ENCODE data around the gene NADSYN1.

The NADSYN1 gene

GRCh38 chr11:71474141-71474770 lies 21.3 kb downstream of the NADSYN1 start:
- DNase-seq: no peak

- no peak for DNase-seq
These were observed 21.9 kb downstream of the NADSYN1 start for GRCh38 chr11:71474771-71475483.

GRCh38 chr11:71476031-71476430 lies 23.0 kb downstream of the NADSYN1 start:
- no peak for DNase-seq

- DNase-seq: no peak
These were observed 24.1 kb downstream of the NADSYN1 start for GRCh38 chr11:71476926-71477640.

- no peak for DNase-seq
These were observed 24.9 kb downstream of the NADSYN1 start for GRCh38 chr11:71477641-71478527.

- no peak for DNase-seq
These were observed 25.5 kb downstream of the NADSYN1 start for GRCh38 chr11:71478528-71478840.

- DNase-seq: no peak
These were observed 28.3 kb downstream of the NADSYN1 start for GRCh38 chr11:71481101-71481960.

- DNase-seq: no peak
These were observed 29.2 kb downstream of the NADSYN1 start for GRCh38 chr11:71482216-71482615.

- no peak for DNase-seq
These were observed 29.9 kb downstream of the NADSYN1 start for GRCh38 chr11:71482746-71483364.

GRCh38 chr11:71483692-71484091 lies 30.7 kb downstream of the NADSYN1 start:
- no peak for DNase-seq

- no peak for DNase-seq
These were observed 31.5 kb downstream of the NADSYN1 start for GRCh38 chr11:71484248-71485062.

- no peak for DNase-seq
These were observed 32.0 kb downstream of the NADSYN1 start for GRCh38 chr11:71485063-71485399.

- no peak for DNase-seq
These were observed 32.5 kb downstream of the NADSYN1 start for GRCh38 chr11:71485466-71485865.

- no peak for DNase-seq
These were observed 33.3 kb downstream of the NADSYN1 start for GRCh38 chr11:71486320-71486719.

GRCh38 chr11:71488681-71489270 lies 35.8 kb downstream of the NADSYN1 start:
- DNase-seq: no peak

- no peak for DNase-seq
These were observed 36.5 kb downstream of the NADSYN1 start for GRCh38 chr11:71489311-71490043.

- no peak for DNase-seq
These were observed 37.2 kb downstream of the NADSYN1 start for GRCh38 chr11:71490044-71490730.

GRCh38 chr11:71490731-71491390 lies 37.9 kb downstream of the NADSYN1 start:
- DNase-seq: no peak

GRCh38 chr11:71491531-71491930 lies 38.5 kb downstream of the NADSYN1 start:
- no peak for DNase-seq
